ENCODE measurements around the gene RBP3. TPM values are rescaled to one million over a fixed set of nuclear protein-coding genes. Genes with fewer than 3 reads are reported as not detected.
"Not testable (repeated sequence)": the region's sequence is repeated elsewhere in the genome, so short reads cannot be mapped to it uniquely, and the experiment has no call there.

RBP3 gene
- polyA plus RNA-seq, 1 donor (not counting 4 experiments of a cell fraction or from before 2014, with no cell fraction given) = not detected

DNA sequence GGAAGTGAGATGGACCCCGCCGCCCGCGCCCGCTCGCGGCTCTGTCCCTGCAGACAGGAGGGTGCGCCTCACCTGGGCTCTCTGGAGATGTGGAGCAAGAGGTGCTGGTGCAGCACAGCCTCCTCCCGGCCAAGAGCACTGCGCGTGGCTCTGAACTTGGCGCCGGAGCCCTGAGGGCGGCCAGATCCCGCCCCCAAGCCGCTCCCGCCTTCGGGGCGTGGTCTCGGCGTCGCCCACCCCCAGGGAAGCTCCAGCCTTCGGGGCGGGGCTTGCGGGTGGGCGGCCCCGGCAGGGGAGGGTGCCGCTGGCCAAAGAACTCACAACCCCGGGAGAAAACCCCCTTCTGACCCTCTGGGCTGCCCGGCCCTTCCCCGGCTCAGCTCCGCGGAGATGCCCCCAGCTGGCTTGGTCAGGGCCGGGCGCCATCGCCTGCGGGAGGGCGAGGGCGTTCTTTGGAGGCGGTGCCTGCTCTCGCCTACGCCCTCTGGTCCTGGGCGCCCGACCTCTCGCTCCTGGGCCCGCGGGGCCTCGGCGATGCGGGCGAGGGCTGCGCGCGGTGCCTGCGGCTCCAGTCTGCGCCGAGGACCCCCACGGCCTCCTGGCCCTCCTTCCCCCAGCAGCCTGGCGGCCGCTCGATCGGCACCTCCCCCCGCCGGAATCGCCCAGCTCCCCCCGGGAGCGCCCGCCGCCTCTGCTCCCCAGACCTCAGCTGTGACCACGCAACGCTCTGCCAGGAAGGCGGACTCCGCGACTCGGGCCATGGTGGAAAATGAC is 36.2 kb downstream of the RBP3 start, which contains the start of gene ZNF488:
Gene ZNF488, minus strand, starts transcription at position 146 of the 774 bp plus-strand sequence. CDS start 15,464 bp downstream, outside the sequence.
- dilution Hi-C loops (cut with MboI; ENCODE audit: extremely low pct_ligation_motif_present, low sequenced_read_pairs) = no loop called here
- H3K9me1 ChIP-seq (ENCODE audit: control insufficient read depth, extremely low read depth, insufficient read depth, low read length) = no peaks in the 10 kb centered on the region

GRCh38 chr10:47386104-47386503 is 37.9 kb downstream of the RBP3 start:
- H4K20me1 ChIP-seq (ENCODE audit: control insufficient read depth, extremely low read depth, insufficient read depth, low read length); dilution Hi-C loops (cut with MboI; ENCODE audit: extremely low pct_ligation_motif_present, low sequenced_read_pairs); H3K27me3 ChIP-seq (ENCODE audit: control insufficient read depth, extremely low read depth, insufficient read depth, low read length); H2AFZ ChIP-seq (ENCODE audit: control insufficient read depth, low read length); H3K4me2 ChIP-seq (ENCODE audit: control insufficient read depth, extremely low read depth, insufficient read depth, low read depth, low read length); FAIRE-seq; H3K9me1 ChIP-seq (ENCODE audit: control insufficient read depth, extremely low read depth, insufficient read depth, low read length); H3K36me3 ChIP-seq (ENCODE audit: control insufficient read depth in 2 of 2, extremely low read depth in 1 of 2, insufficient read depth in 2 of 2, low read length in 2 of 2); H3K9ac ChIP-seq (ENCODE audit: control insufficient read depth, extremely low read depth, insufficient read depth, low read length); H3K79me2 ChIP-seq (ENCODE audit: control insufficient read depth, insufficient read depth, low read length); H3K4me3 ChIP-seq (ENCODE audit: control insufficient read depth in 2 of 3, extremely low read depth in 1 of 3, insufficient read depth in 2 of 3, low read depth in 1 of 3, low read length in 3 of 3); DNase-seq (ENCODE audit: low read depth, low spot score); H3K27ac ChIP-seq (ENCODE audit: control insufficient read depth, insufficient read depth, low read length); H3K9me3 ChIP-seq (ENCODE audit: control insufficient read depth, low read depth, low read length); H3K4me1 ChIP-seq (ENCODE audit: control insufficient read depth, extremely low read depth, insufficient read depth, low read length): not testable (repeated sequence)

More for the DNA sequence above, 36.2 kb downstream of the RBP3 start, which contains the start of gene ZNF488:
- peak; percentile 46 for DNase-seq (ENCODE audit: low read depth, low spot score)
- H3K4me1 ChIP-seq (ENCODE audit: control insufficient read depth, extremely low read depth, insufficient read depth, low read length) = peaks cover 10% of the 10 kb centered on the region
- H3K4me3 ChIP-seq (ENCODE audit: control insufficient read depth in 2 of 3, extremely low read depth in 1 of 3, insufficient read depth in 2 of 3, low read depth in 1 of 3, low read length in 3 of 3) = peak within 1 kb of the TSS; percentile 73 to 83 (median 82)
- TF ChIP-seq CTCF (optimal IDR thresholded peaks at IDR 0.05 in 1 of 3, IDR thresholded peaks at IDR 0.05 in 1 of 3, conservative IDR thresholded peaks at IDR 0.05 in 1 of 3; ENCODE audit: extremely low read depth in 1 of 3, insufficient read depth in 2 of 3, low read length in 3 of 3) = peak in 2 of 3 experiments; percentile 14 to 15
- no peak for TF ChIP-seq EZH2 (IDR thresholded peaks at IDR 0.05; ENCODE audit: low read length)
- H3K79me2 ChIP-seq (ENCODE audit: control insufficient read depth, insufficient read depth, low read length) = no peaks in the 10 kb centered on the region
- peak within 1 kb of the TSS; percentile 98 for H3K4me2 ChIP-seq (ENCODE audit: control insufficient read depth, extremely low read depth, insufficient read depth, low read depth, low read length)
- H3K9me3 ChIP-seq (ENCODE audit: control insufficient read depth, low read depth, low read length) = no peaks in the 10 kb centered on the region
- FAIRE-seq = no peak
- peak within 1 kb of the TSS; percentile 74 for H3K9ac ChIP-seq (ENCODE audit: control insufficient read depth, extremely low read depth, insufficient read depth, low read length)
- H4K20me1 ChIP-seq (ENCODE audit: control insufficient read depth, extremely low read depth, insufficient read depth, low read length) = no peaks in the 10 kb centered on the region
- peaks cover 4% of the 10 kb centered on the region for H3K27me3 ChIP-seq (ENCODE audit: control insufficient read depth, extremely low read depth, insufficient read depth, low read length)
- no peaks in the 10 kb centered on the region for H3K36me3 ChIP-seq (ENCODE audit: control insufficient read depth in 2 of 2, extremely low read depth in 1 of 2, insufficient read depth in 2 of 2, low read length in 2 of 2)
- peak within 1 kb of the TSS; percentile 90 for H2AFZ ChIP-seq (ENCODE audit: control insufficient read depth, low read length)
- H3K27ac ChIP-seq (ENCODE audit: control insufficient read depth, insufficient read depth, low read length) = peak within 1 kb of the TSS; percentile 43

Data from keratinocyte (primary cell).